ENCODE results near the gene TRAPPC2L.

TRAPPC2L gene

GRCh38 chr16:88835818-88836217, 21.1 kb upstream of the TRAPPC2L start:
- TF ChIP-seq POLR2AphosphoS5 (IDR thresholded peaks at IDR 0.05; ENCODE audit: low read depth, low read length), result no peak
- TF ChIP-seq FOXP2 (optimal IDR thresholded peaks at IDR 0.05; ENCODE audit: borderline replicate concordance, extremely low read depth, extremely low read length, insufficient read depth), result no peak
- no peak for TF ChIP-seq TAF1 (IDR thresholded peaks at IDR 0.05; ENCODE audit: borderline replicate concordance, insufficient read depth, low read length)
- TF ChIP-seq SIN3A (IDR thresholded peaks at IDR 0.05; ENCODE audit: borderline replicate concordance, insufficient read depth, low read length), result no peak
- no peak for TF ChIP-seq REST (IDR thresholded peaks at IDR 0.05; ENCODE audit: insufficient read depth in 1 of 2, low read depth in 2 of 2, low read length in 2 of 2)

GRCh38 chr16:88836791-88837190, 20.1 kb upstream of the TRAPPC2L start:
- TF ChIP-seq FOXP2 (optimal IDR thresholded peaks at IDR 0.05; ENCODE audit: borderline replicate concordance, extremely low read depth, extremely low read length, insufficient read depth), result no peak
- TF ChIP-seq SIN3A (IDR thresholded peaks at IDR 0.05; ENCODE audit: borderline replicate concordance, insufficient read depth, low read length), result no peak
- TF ChIP-seq REST (IDR thresholded peaks at IDR 0.05; ENCODE audit: insufficient read depth in 1 of 2, low read depth in 2 of 2, low read length in 2 of 2), result no peak
- no peak for TF ChIP-seq POLR2AphosphoS5 (IDR thresholded peaks at IDR 0.05; ENCODE audit: low read depth, low read length)
- TF ChIP-seq TAF1 (IDR thresholded peaks at IDR 0.05; ENCODE audit: borderline replicate concordance, insufficient read depth, low read length), result no peak

- TF ChIP-seq POLR2AphosphoS5 (IDR thresholded peaks at IDR 0.05; ENCODE audit: low read depth, low read length) (no peak), SIN3A (IDR thresholded peaks at IDR 0.05; ENCODE audit: borderline replicate concordance, insufficient read depth, low read length) (no peak), TAF1 (IDR thresholded peaks at IDR 0.05; ENCODE audit: borderline replicate concordance, insufficient read depth, low read length) (no peak), FOXP2 (optimal IDR thresholded peaks at IDR 0.05; ENCODE audit: borderline replicate concordance, extremely low read depth, extremely low read length, insufficient read depth) (no peak), REST (IDR thresholded peaks at IDR 0.05; ENCODE audit: insufficient read depth in 1 of 2, low read depth in 2 of 2, low read length in 2 of 2) (no peak)
Measured at GRCh38 chr16:88837806-88838205, 19.1 kb upstream of the TRAPPC2L start.

GRCh38 chr16:88838566-88838965, 18.4 kb upstream of the TRAPPC2L start:
- TF ChIP-seq POLR2AphosphoS5 (IDR thresholded peaks at IDR 0.05; ENCODE audit: low read depth, low read length), result no peak
- TF ChIP-seq REST (IDR thresholded peaks at IDR 0.05; ENCODE audit: insufficient read depth in 1 of 2, low read depth in 2 of 2, low read length in 2 of 2), result no peak
- TF ChIP-seq FOXP2 (optimal IDR thresholded peaks at IDR 0.05; ENCODE audit: borderline replicate concordance, extremely low read depth, extremely low read length, insufficient read depth), result no peak
- TF ChIP-seq TAF1 (IDR thresholded peaks at IDR 0.05; ENCODE audit: borderline replicate concordance, insufficient read depth, low read length), result no peak
- no peak for TF ChIP-seq SIN3A (IDR thresholded peaks at IDR 0.05; ENCODE audit: borderline replicate concordance, insufficient read depth, low read length)

GRCh38 chr16:88839026-88839529, 17.8 kb upstream of the TRAPPC2L start:
- TF ChIP-seq SIN3A (IDR thresholded peaks at IDR 0.05; ENCODE audit: borderline replicate concordance, insufficient read depth, low read length), result no peak
- no peak for TF ChIP-seq TAF1 (IDR thresholded peaks at IDR 0.05; ENCODE audit: borderline replicate concordance, insufficient read depth, low read length)
- TF ChIP-seq REST (IDR thresholded peaks at IDR 0.05; ENCODE audit: insufficient read depth in 1 of 2, low read depth in 2 of 2, low read length in 2 of 2), result no peak
- TF ChIP-seq FOXP2 (optimal IDR thresholded peaks at IDR 0.05; ENCODE audit: borderline replicate concordance, extremely low read depth, extremely low read length, insufficient read depth), result no peak
- no peak for TF ChIP-seq POLR2AphosphoS5 (IDR thresholded peaks at IDR 0.05; ENCODE audit: low read depth, low read length)
